Posterior cingulate gyrus (tissue), 11 donors: ENCODE measurements around the gene SND1.

ENCODE experiments used
- DNase-seq, 10 donors: peaks; one replicate each; pipeline versions ENCODE4 v3.0.0 to v3.0.0-alpha.2; 2020 to 2021; ENCODE audit warnings: mixed read lengths in 3 of 10
- intact Hi-C: fragments of 100-400 bp; cut with DNase I; formaldehyde crosslinking; loops from one replicate; pipeline ENCODE4 v1.15.1; 2023

SND1 gene

GRCh38 chr7:128000048-128000447, 348.1 kb downstream of the SND1 start:
- DNase-seq: no peak
- intact Hi-C loops: no loop called here

GRCh38 chr7:128000854-128001265, 348.9 kb downstream of the SND1 start:
- no peak for DNase-seq
- intact Hi-C loops: no loop called here

- no peak for DNase-seq
- intact Hi-C loops: no loop called here
Observed at GRCh38 chr7:128003167-128003566, 351.2 kb downstream of the SND1 start.

GRCh38 chr7:128003787-128004186, 351.8 kb downstream of the SND1 start:
- DNase-seq: no peak
- intact Hi-C loops: no loop called here

- DNase-seq: no peak
Observed at GRCh38 chr7:128004623-128005022, 352.6 kb downstream of the SND1 start.

GRCh38 chr7:128005117-128005516, 353.1 kb downstream of the SND1 start:
- intact Hi-C loops: no loop called here
- DNase-seq: no peak

More at GRCh38 chr7:128004623-128005022, 352.6 kb downstream of the SND1 start:
- intact Hi-C loops: no loop called here

GRCh38 chr7:128005759-128006159, 353.8 kb downstream of the SND1 start:
- intact Hi-C loops: no loop called here
- DNase-seq: no peak

- DNase-seq: no peak
- intact Hi-C loops: no loop called here
Observed at GRCh38 chr7:128006550-128007302, 354.7 kb downstream of the SND1 start.

GRCh38 chr7:128007303-128007680, 355.3 kb downstream of the SND1 start:
- DNase-seq: no peak
- intact Hi-C loops: no loop called here

- intact Hi-C loops: no loop called here
- no peak for DNase-seq
Observed at GRCh38 chr7:128008141-128008540, 356.1 kb downstream of the SND1 start.

- intact Hi-C loops: no loop called here
- no peak for DNase-seq
Observed at GRCh38 chr7:128008744-128009143, 356.8 kb downstream of the SND1 start.

- intact Hi-C loops: no loop called here
- DNase-seq: no peak
Observed at GRCh38 chr7:128010391-128011127, 358.6 kb downstream of the SND1 start.

- intact Hi-C loops: no loop called here
- DNase-seq: no peak
Observed at GRCh38 chr7:128011131-128011661, 359.2 kb downstream of the SND1 start.

GRCh38 chr7:128014811-128015210, 362.8 kb downstream of the SND1 start:
- intact Hi-C loops: loop anchor here (5.0 kb wide), 1 partner anchor 73 kb away; no protein-coding TSS in a partner anchor
- DNase-seq: peak in 7 of 10 donors; percentile 59 to 95 (median 73)

- intact Hi-C loops: loop anchor here (5.0 kb wide), 1 partner anchor 75 kb away; no protein-coding TSS in a partner anchor
- no peak for DNase-seq
Observed at GRCh38 chr7:128017460-128017859, 365.5 kb downstream of the SND1 start.

GRCh38 chr7:128017862-128018845, 366.2 kb downstream of the SND1 start:
- DNase-seq: no peak
- intact Hi-C loops: loop anchor here (5.0 kb wide), 1 partner anchor 76 kb away; no protein-coding TSS in a partner anchor

GRCh38 chr7:128019288-128019687, 367.3 kb downstream of the SND1 start:
- DNase-seq: no peak
- intact Hi-C loops: loop anchor here (5.0 kb wide), 1 partner anchor 77 kb away; no protein-coding TSS in a partner anchor

- no peak for DNase-seq
- intact Hi-C loops: no loop called here
Observed at GRCh38 chr7:128020159-128020558, 368.2 kb downstream of the SND1 start.

GRCh38 chr7:128021366-128021765, 369.4 kb downstream of the SND1 start:
- intact Hi-C loops: no loop called here
- peak in 1 of 10 donors; percentile 58 for DNase-seq
